Uterus (tissue), 4 donors: ENCODE results near the gene PWP1. TPM values are rescaled to one million over a fixed set of nuclear protein-coding genes. Genes with fewer than 3 reads are reported as not detected.
A peak's percentile ranks its signal among the peaks of the same experiment; 100 is the strongest.

Experiments
- DNase-seq, 2 donors: peaks; one replicate each; pipeline ENCODE4 v3.0.0-alpha.2; 2019 to 2020
- H3K27ac ChIP-seq, 2 donors: fragments of 200-600 bp; sonication (generic); 1 replicate in 1 of 2; 2 replicates in 1 of 2; pipeline ENCODE4 v1.5.1; 2016 to 2018
- H3K27me3 ChIP-seq, 2 donors: fragments of 200-600 bp; sonication (generic); one replicate each; pipeline ENCODE4 v1.5.1; 2018 to 2019; ENCODE audit warnings: control low read depth in 1 of 2
- H3K36me3 ChIP-seq, 2 donors: fragments of 200-600 bp; sonication (generic); one replicate each; pipeline ENCODE4 v1.5.1; 2019; ENCODE audit warnings: control low read depth in 1 of 2
- H3K4me1 ChIP-seq, 2 donors: fragments of 200-600 bp; sonication (generic); one replicate each; pipeline ENCODE4 v1.5.1; 2018 to 2019; ENCODE audit warnings: control low read depth in 1 of 2
- H3K4me3 ChIP-seq, 2 donors: fragments of 200-600 bp; sonication (generic); 1 replicate in 1 of 2; 2 replicates in 1 of 2; pipeline ENCODE4 v1.5.1; 2018 to 2019; ENCODE audit warnings: mild to moderate bottlenecking in 1 of 2
- H3K9me3 ChIP-seq, 2 donors: fragments of 200-600 bp; sonication (generic); one replicate each; pipeline ENCODE4 v1.5.1; 2019; ENCODE audit warnings: control low read depth in 1 of 2
- CTCF ChIP-seq, 4 experiments: fragments of 200-600 bp in 2 of 4; fragments of 450-650 bp in 2 of 4; sonication (generic) in 2 of 4; IDR thresholded peaks; one replicate each; pipeline ENCODE4 v1.5.1; 2016 to 2019; ENCODE audit warnings: antibody characterized with exemption in 4 of 4, mild to moderate bottlenecking in 2 of 4, moderate library complexity in 1 of 4
- POLR2A ChIP-seq, 2 donors: fragments of 450-650 bp; IDR thresholded peaks; one replicate each; pipeline ENCODE4 v1.6.1; 2016; ENCODE audit warnings: antibody characterized with exemption in 2 of 2, mild to moderate bottlenecking in 1 of 2, moderate library complexity in 1 of 2
- intact Hi-C: fragments of 100-400 bp; cut with DNase I; formaldehyde crosslinking; loops from one replicate; pipeline ENCODE4 v1.15.1; 2023; ENCODE audit warnings: low total_unique reads
- total RNA-seq, 4 donors: library from RNA; depleted of rRNA in 3 of 4; stranded (reverse); fragments of >200 nt in 3 of 4; gene quantifications; one replicate each; pipeline versions ENCODE4 v1.1.0 to v1.2.4, GENCODE V29; 2014 to 2023
- donor health status: DM: yes; HTN: yes; CAD: no.

PWP1 gene
- total RNA-seq, 4 donors from 2014 or later: 28.6 to 80.9 (median 63.5) TPM

GRCh38 chr12:107649661-107650061 is 35.9 kb upstream of the PWP1 start:
- TF ChIP-seq CTCF (IDR thresholded peaks at IDR 0.05): no peak
- TF ChIP-seq POLR2A (IDR thresholded peaks at IDR 0.05): no peak
- H3K4me1 ChIP-seq: peaks cover 0 to 6% of the 10 kb centered on the region in 2 donors
- no peak overlapping the region for H3K4me3 ChIP-seq
- DNase-seq: peak; percentile 35 to 36
- H3K27me3 ChIP-seq: no peaks in the 10 kb centered on the region
- peak overlapping the region in 1 of 2 donors; percentile 14 for H3K27ac ChIP-seq
- H3K36me3 ChIP-seq: no peaks in the 10 kb centered on the region
- no peaks in the 10 kb centered on the region for H3K9me3 ChIP-seq
- intact Hi-C loops: no loop called here

- DNase-seq: no peak
- no peak overlapping the region for H3K27ac ChIP-seq
- no peak overlapping the region for H3K4me3 ChIP-seq
- no peak for TF ChIP-seq CTCF (IDR thresholded peaks at IDR 0.05)
- no peak for TF ChIP-seq POLR2A (IDR thresholded peaks at IDR 0.05)
- H3K9me3 ChIP-seq: no peaks in the 10 kb centered on the region
- intact Hi-C loops: no loop called here
- H3K27me3 ChIP-seq: no peaks in the 10 kb centered on the region
- H3K4me1 ChIP-seq: no peaks in the 10 kb centered on the region
- no peaks in the 10 kb centered on the region for H3K36me3 ChIP-seq
Observed at GRCh38 chr12:107650977-107651376, 34.6 kb upstream of the PWP1 start.

GRCh38 chr12:107651571-107652449 is 33.8 kb upstream of the PWP1 start:
- H3K9me3 ChIP-seq: no peaks in the 10 kb centered on the region
- intact Hi-C loops: no loop called here
- H3K4me3 ChIP-seq: no peak overlapping the region
- no peak for DNase-seq
- no peak overlapping the region for H3K27ac ChIP-seq
- TF ChIP-seq CTCF (IDR thresholded peaks at IDR 0.05): no peak
- TF ChIP-seq POLR2A (IDR thresholded peaks at IDR 0.05): no peak
- no peaks in the 10 kb centered on the region for H3K36me3 ChIP-seq
- H3K4me1 ChIP-seq: no peaks in the 10 kb centered on the region
- H3K27me3 ChIP-seq: no peaks in the 10 kb centered on the region

- H3K27ac ChIP-seq: no peak overlapping the region
- no peaks in the 10 kb centered on the region for H3K4me1 ChIP-seq
- no peaks in the 10 kb centered on the region for H3K27me3 ChIP-seq
- no peaks in the 10 kb centered on the region for H3K9me3 ChIP-seq
- no peak for DNase-seq
- H3K4me3 ChIP-seq: no peak overlapping the region
- intact Hi-C loops: no loop called here
- no peaks in the 10 kb centered on the region for H3K36me3 ChIP-seq
- TF ChIP-seq CTCF (IDR thresholded peaks at IDR 0.05) (no peak), POLR2A (IDR thresholded peaks at IDR 0.05) (no peak)
Observed at GRCh38 chr12:107653519-107653918, 32.1 kb upstream of the PWP1 start.

DNA sequence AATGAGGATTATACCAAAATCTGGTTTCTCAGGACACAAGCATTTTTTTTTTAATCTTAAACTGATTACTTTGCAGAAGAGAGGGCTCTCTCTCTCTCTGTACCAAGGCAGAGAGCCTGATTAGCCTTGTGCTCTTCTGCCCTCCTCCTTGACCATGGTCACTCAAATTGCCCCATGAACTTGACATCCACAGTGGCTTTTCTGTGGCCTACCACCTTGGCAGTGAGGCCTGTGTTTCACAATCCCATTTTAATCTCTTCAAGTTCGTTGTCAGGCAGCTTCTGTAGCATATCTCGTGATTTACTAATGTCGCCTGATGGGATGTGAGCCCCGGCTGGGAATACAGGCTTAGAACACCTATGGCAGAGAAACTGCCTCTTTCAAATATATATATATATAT is 30.7 kb upstream of the PWP1 start:
- Histone ChIP-seq H3K4me3 (no peak overlapping the region), H3K4me1 (no peaks in the 10 kb centered on the region), H3K36me3 (no peaks in the 10 kb centered on the region), H3K27ac (no peak overlapping the region), H3K9me3 (no peaks in the 10 kb centered on the region), H3K27me3 (no peaks in the 10 kb centered on the region)
- TF ChIP-seq CTCF (IDR thresholded peaks at IDR 0.05): no peak
- no peak for TF ChIP-seq POLR2A (IDR thresholded peaks at IDR 0.05)
- no peak for DNase-seq
- intact Hi-C loops: no loop called here
